PC-9 (cell line): Measurements from ENCODE around the gene LSMEM2. TPM values are rescaled to one million over a fixed set of nuclear protein-coding genes. Genes with fewer than 3 reads are reported as not detected.

Experiments used
- BruUV-seq: library from RNA; stranded (reverse); fragments of 400-500 nt; replicated peaks from 2 replicates; lab custom pipeline; 2021; lab: Mats Ljungman, UMichigan
- CTCF ChIA-PET: fragments of 300-600 bp; sonication (Branson Sonifier 250); formaldehyde crosslinking; loops from one replicate; lab custom pipeline; 2022; ENCODE audit warnings: antibody characterized with exemption; lab: Charles Lee
- POLR2A ChIA-PET: fragments of 300-600 bp; sonication (Branson Sonifier 250); formaldehyde crosslinking; loops from one replicate; lab custom pipeline; 2022; ENCODE audit warnings: antibody characterized with exemption; ENCODE audit not compliant: unreplicated experiment; lab: Charles Lee
- DNase-seq, 2 experiments: peaks; one replicate each; pipeline versions ENCODE4 v3.0.0 to v3.0.0-alpha.2; 2015 to 2022; ENCODE audit warnings: mixed read lengths in 1 of 2
- H2AFZ ChIP-seq: fragments of 200-600 bp; sonication (generic); 2 replicates; pipeline ENCODE4 v1.8.1; 2017; ENCODE audit warnings: antibody characterized with exemption
- H3F3A ChIP-seq: fragments of 200-600 bp; sonication (generic); 2 replicates; pipeline ENCODE4 v1.8.1; 2017; ENCODE audit warnings: antibody characterized with exemption, mild to moderate bottlenecking, low read depth; ENCODE audit not compliant: insufficient read depth
- H3K27ac ChIP-seq: fragments of 200-600 bp; sonication (generic); 2 replicates; pipeline ENCODE4 v1.6.1; 2016; ENCODE audit warnings: mixed run types
- H3K27me3 ChIP-seq: fragments of 200-600 bp; sonication (generic); 2 replicates; pipeline ENCODE4 v1.6.1; 2016; ENCODE audit warnings: low read depth, mixed run types; ENCODE audit not compliant: insufficient read depth
- H3K36me3 ChIP-seq: fragments of 200-600 bp; sonication (generic); 2 replicates; pipeline ENCODE4 v1.6.1; 2016; ENCODE audit warnings: low read depth, mixed run types
- H3K4me1 ChIP-seq: fragments of 200-600 bp; sonication (generic); replicated peaks from 2 replicates; pipeline ENCODE4 v1.6.1; 2016; ENCODE audit warnings: mixed run types; ENCODE audit not compliant: insufficient read depth
- H3K4me2 ChIP-seq: fragments of 200-600 bp; sonication (generic); 2 replicates; pipeline ENCODE4 v1.6.1; 2017; ENCODE audit warnings: mixed run types
- H3K4me3 ChIP-seq: fragments of 200-600 bp; sonication (generic); 2 replicates; pipeline ENCODE4 v1.6.1; 2016; ENCODE audit warnings: mixed run types
- H3K79me2 ChIP-seq: fragments of 200-600 bp; sonication (generic); 2 replicates; pipeline ENCODE4 v1.6.1; 2017; ENCODE audit warnings: low read depth, mixed run types
- H3K9me2 ChIP-seq: fragments of 200-600 bp; sonication (generic); 2 replicates; pipeline ENCODE4 v1.8.1; 2017; ENCODE audit warnings: mild to moderate bottlenecking; ENCODE audit not compliant: insufficient read depth
- H3K9me3 ChIP-seq: fragments of 200-600 bp; sonication (generic); 2 replicates; pipeline ENCODE4 v1.8.1; 2016; ENCODE audit warnings: low read depth; ENCODE audit not compliant: insufficient read depth
- H4K20me1 ChIP-seq: fragments of 200-600 bp; sonication (generic); 2 replicates; pipeline ENCODE4 v1.8.1; 2017; ENCODE audit not compliant: insufficient read depth
- CTCF ChIP-seq: fragments of 200-600 bp; sonication (generic); conservative IDR thresholded peaks from 2 replicates; pipeline ENCODE4 v1.6.1; 2017; ENCODE audit warnings: mixed run types, antibody characterized with exemption, mild to moderate bottlenecking, moderate library complexity
- EZH2 ChIP-seq: fragments of 200-600 bp; sonication (generic); IDR thresholded peaks from 2 replicates; pipeline ENCODE4 v1.8.0; 2017; ENCODE audit warnings: antibody characterized with exemption, low read depth
- intact Hi-C: fragments of 100-400 bp; cut with micrococcal nuclease; formaldehyde crosslinking; loops from one replicate; pipeline ENCODE4 v1.10.0; 2022; ENCODE audit not compliant: unreplicated experiment
- total RNA-seq: library from RNA; stranded (reverse); gene quantifications from 2 replicates; pipeline ENCODE4 v1.2.3, GENCODE V29; 2021

Gene LSMEM2
- total RNA-seq, 1 experiment from 2014 or later: 0.55 TPM

GRCh38 chr3:50294089-50294488, 15.2 kb downstream of the LSMEM2 start:
- Histone ChIP-seq H3K4me3 (no peak overlapping the region), H3F3A (no peaks in the 10 kb centered on the region), H3K4me1 (peaks cover 20% of the 10 kb centered on the region), H4K20me1 (no peaks in the 10 kb centered on the region), H2AFZ (no peak overlapping the region), H3K27ac (no peak overlapping the region), H3K9me2 (no peaks in the 10 kb centered on the region), H3K27me3 (no peaks in the 10 kb centered on the region), H3K4me2 (no peak overlapping the region), H3K36me3 (no peaks in the 10 kb centered on the region), H3K79me2 (peaks cover 35% of the 10 kb centered on the region), H3K9me3 (no peaks in the 10 kb centered on the region)
- DNase-seq: no peak
- no peak for TF ChIP-seq CTCF
- no peak for TF ChIP-seq EZH2
- ChIA-PET CTCF (no interaction called here), POLR2A (no interaction called here)
- intact Hi-C loops: no loop called here
- no TSS peak for BruUV-seq

- intact Hi-C loops: no loop called here
- Histone ChIP-seq H3F3A (peaks cover 1% of the 10 kb centered on the region; the same call in 1 of the 2 replicates), H3K4me1 (peaks cover 21% of the 10 kb centered on the region), H3K4me3 (no peak overlapping the region), H3K9me2 (no peaks in the 10 kb centered on the region), H3K4me2 (no peak overlapping the region), H2AFZ (no peak overlapping the region), H3K27me3 (no peaks in the 10 kb centered on the region), H3K79me2 (peaks cover 33% of the 10 kb centered on the region), H3K9me3 (no peaks in the 10 kb centered on the region), H3K27ac (no peak overlapping the region), H4K20me1 (no peaks in the 10 kb centered on the region), H3K36me3 (no peaks in the 10 kb centered on the region)
- ChIA-PET CTCF (no interaction called here), POLR2A (no interaction called here)
- no peak for DNase-seq
- no TSS peak for BruUV-seq
- TF ChIP-seq CTCF (no peak), EZH2 (no peak)
Observed at GRCh38 chr3:50294492-50295403, 15.9 kb downstream of the LSMEM2 start.

GRCh38 chr3:50295553-50296431, 16.9 kb downstream of the LSMEM2 start:
- H3K4me1 ChIP-seq: peaks cover 29% of the 10 kb centered on the region
- peaks cover 22% of the 10 kb centered on the region for H3K79me2 ChIP-seq
- CTCF ChIA-PET: no interaction called here
- no peaks in the 10 kb centered on the region for H3K9me3 ChIP-seq
- H2AFZ ChIP-seq: no peak overlapping the region
- DNase-seq: no peak
- BruUV-seq: no TSS peak
- H4K20me1 ChIP-seq: no peaks in the 10 kb centered on the region
- H3K9me2 ChIP-seq: no peaks in the 10 kb centered on the region
- H3K27ac ChIP-seq: no peak overlapping the region
- intact Hi-C loops: no loop called here
- no peaks in the 10 kb centered on the region for H3K36me3 ChIP-seq
- POLR2A ChIA-PET: no interaction called here
- H3K4me2 ChIP-seq: no peak overlapping the region
- no peaks in the 10 kb centered on the region for H3K27me3 ChIP-seq
- TF ChIP-seq CTCF (no peak), EZH2 (no peak)
- peaks cover 9% of the 10 kb centered on the region; the same call in 1 of the 2 replicates for H3F3A ChIP-seq
- no peak overlapping the region for H3K4me3 ChIP-seq
